NCI-H510A (cell line): ENCODE data around the gene NCBP3.
"Not testable (repeated sequence)": the region's sequence is repeated elsewhere in the genome, so short reads cannot be mapped to it uniquely, and the experiment has no call there.

ENCODE experiments used
- DNase-seq: peaks from one replicate; lab custom pipeline; 2025; lab: John Stamatoyannopoulos, UW

NCBP3 gene

GRCh38 chr17:3880983-3881382 is 34.9 kb upstream of the NCBP3 start:
- DNase-seq, result no peak

- DNase-seq, result no peak
These were observed 33.8 kb upstream of the NCBP3 start for GRCh38 chr17:3879591-3880417.

- DNase-seq, result peak; percentile 34
These were observed 33.1 kb upstream of the NCBP3 start for GRCh38 chr17:3879186-3879585.

- no peak for DNase-seq
These were observed 31.2 kb upstream of the NCBP3 start for GRCh38 chr17:3877220-3877619.

DNA sequence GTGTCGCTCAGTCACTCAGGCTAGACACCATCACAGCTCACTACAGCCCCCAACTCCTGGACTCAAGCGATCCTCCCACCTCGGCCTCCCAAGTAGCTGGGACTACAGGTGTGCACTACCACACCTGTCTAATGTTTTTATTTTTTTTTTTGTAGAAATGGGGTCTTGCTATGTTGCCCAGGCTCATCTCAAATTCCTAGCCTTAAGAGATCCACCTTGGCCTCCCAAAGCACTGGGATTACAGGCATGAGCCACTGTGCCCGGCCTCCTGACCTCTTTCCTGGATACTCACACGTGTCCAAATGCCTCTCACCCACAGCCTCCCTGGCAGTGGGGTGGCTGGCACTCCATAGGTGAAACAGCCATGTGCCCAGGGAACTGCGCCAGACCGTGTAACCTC is 29.3 kb upstream of the NCBP3 start:
- no peak for DNase-seq

- DNase-seq, result no peak
These were observed 27.8 kb upstream of the NCBP3 start for GRCh38 chr17:3873862-3874261.

DNA sequence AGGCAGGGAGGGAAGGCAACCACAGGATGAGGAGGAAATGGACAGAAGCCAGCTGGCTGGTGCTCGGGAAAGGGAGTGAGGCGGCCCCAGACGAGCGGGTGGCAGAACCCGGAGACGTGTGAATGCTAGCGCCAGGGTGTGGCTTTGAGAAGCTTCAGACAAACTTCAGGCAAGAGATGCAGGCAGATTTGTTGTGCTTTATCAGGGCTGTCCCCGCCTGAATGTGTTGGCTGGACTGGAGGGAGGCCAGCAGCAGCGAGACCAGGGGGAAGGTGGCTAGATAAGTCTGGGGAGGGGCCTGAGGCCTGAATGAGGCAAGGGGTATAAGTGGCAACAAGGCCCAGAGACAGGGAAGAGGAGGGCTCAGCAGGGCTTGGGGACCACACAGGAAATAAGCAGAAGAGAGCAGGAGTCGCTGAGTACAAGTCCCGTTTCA is 24.8 kb upstream of the NCBP3 start:
- no peak for DNase-seq

DNA sequence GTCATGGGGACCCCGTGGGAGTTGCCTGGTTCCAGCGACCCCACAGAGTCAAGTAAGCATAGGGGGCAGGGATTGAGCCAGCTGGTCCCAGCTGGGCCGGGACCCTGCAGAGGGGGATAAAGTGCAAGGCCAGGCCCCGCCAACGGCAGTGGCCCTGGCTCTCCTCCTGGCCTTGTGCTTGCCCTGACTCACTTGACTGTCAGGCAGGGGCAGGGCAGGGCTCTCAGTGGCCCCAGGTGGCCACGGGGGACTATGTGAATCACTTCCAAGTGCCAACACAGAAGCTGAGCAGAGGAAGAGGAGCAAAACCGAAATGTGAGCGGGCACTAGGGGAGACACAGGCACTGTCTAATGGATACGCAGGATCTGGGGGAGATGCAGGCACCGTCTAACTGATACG is 21.6 kb upstream of the NCBP3 start:
- DNase-seq, result no peak

DNA sequence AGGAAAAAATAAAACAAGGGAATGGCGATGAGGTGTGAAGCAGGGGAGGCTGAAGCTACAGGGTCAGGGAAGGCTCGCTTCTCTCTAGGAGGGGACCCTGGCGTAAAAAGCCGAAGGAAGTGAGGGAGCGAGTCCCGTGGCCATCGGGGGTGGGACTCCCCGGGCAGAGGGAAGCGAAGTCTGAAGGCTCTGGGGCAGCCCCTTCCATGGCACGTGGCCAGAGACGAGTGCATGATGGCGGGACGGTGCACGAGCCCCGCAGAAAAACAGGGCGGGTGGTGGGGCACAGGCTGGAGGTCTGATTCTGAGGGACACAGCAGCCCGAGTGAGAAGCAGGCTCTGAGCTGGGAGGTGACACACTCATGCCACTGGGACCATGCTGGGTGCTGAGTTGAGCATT is 21.1 kb upstream of the NCBP3 start:
- no peak for DNase-seq

DNA sequence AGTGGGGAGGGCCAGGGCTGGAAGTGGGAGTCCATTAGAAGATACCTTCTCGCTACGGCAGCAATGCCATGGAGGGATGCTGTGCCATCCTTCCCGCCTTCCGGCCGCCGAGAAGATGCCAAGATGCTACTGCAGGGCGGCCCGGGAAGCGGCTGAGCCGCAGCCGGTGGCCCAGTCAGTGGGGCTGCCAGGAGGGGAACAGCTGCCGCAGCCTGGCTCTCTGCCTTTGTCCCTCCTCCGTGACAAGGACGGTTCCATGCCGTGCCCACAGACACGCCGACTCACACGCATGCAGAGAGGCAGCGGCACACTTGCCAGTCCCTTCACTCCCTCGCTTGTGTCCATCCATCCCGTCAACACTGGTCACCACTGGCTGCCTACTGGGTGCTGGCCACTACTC is 20.2 kb upstream of the NCBP3 start:
- DNase-seq, result no peak

DNA sequence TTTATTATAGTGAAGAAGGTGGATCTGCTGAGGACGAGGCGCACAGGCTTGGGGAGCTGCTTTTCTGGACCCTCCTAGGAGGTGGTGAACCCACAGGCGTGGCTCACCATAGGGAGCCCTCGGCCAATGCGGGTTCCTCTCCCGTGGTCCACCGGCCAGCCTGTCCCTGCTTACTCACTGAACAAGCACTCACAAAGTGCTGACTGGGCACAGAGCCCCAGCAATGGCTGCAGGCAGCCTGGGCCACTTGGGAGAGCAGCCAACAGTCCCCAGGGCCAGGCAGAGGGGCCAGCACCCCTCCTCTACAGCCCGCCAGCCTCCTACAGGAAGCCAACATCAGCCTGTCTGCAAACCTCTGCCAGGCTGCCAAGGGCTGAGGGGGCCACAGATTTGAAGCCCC is 19.1 kb upstream of the NCBP3 start:
- no peak for DNase-seq

GRCh38 chr17:3864534-3864933 is 18.5 kb upstream of the NCBP3 start:
- DNase-seq, result no peak

GRCh38 chr17:3861761-3862681 is 16.0 kb upstream of the NCBP3 start:
- DNase-seq, result no peak

- DNase-seq, result no peak
These were observed 15.1 kb upstream of the NCBP3 start for GRCh38 chr17:3860939-3861700.

- DNase-seq, result no peak
These were observed 13.9 kb upstream of the NCBP3 start for GRCh38 chr17:3859940-3860339.

DNA sequence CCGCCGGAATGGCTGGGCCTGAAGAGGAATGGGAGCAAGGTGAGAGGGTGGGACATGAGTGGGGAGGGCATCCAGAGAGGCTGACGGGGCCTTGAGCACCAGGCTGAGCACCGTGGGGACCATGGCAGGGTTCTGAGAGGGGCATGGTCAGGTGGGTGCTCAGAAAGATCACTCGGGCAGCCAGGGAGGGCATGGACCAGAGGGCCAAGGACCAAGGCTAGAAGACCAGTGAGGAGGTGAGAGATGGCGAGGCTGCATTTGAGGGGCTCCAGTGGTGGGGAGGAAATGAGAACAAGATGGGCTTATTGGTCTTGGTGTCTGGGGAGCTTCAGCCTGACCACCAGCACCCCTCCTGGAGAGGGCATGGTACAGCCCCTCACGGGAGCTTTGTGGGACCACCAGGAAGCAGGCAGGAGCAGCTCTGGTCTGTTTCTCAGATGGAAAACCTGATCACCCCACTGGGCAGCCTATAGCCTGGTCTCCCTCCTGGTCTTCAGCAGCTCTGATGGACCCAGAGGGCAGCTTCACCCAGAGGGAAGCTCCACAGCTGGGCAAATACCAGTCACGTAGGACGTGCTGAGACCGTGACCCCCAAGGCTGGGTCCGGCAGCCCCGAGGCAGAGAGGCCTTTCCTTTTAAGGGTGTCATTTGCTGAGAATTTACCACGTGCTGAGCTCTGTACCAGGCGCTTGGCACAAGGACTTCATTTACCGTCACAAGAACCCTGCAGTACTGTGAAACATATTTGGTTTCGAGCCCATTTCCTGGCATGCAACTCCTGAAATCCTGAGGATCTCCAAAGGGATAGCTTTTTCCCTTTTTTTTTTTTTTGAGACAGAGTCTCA is 11.4 kb upstream of the NCBP3 start:
- no peak for DNase-seq

DNA sequence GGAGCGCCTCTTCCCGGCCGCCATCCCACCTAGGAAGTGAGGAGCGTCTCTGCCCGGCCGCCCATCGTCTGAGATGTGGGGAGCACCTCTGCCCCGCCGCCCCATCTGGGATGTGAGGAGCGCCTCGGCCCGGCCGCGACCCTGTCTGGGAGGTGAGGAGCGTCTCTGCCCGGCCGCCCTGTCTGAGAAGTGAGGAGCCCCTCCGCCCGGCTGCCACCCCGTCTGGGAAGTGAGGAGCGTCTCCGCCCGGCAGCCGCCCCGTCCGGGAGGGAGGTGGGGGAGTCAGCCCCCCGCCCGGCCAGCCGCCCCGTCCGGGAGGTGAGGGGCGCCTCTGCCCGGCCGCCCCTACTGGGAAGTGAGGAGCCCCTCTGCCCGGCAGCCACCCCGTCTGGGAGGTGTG is 8.2 kb upstream of the NCBP3 start:
- DNase-seq, result not testable (repeated sequence)

GRCh38 chr17:3852561-3852960 is 6.5 kb upstream of the NCBP3 start:
- DNase-seq, result no peak

GRCh38 chr17:3851461-3852100 is 5.5 kb upstream of the NCBP3 start:
- no peak for DNase-seq

GRCh38 chr17:3848229-3848835 is 2.3 kb upstream of the NCBP3 start:
- no peak for DNase-seq
